Thyroid gland (tissue), 4 donors: Measurements from ENCODE around the gene ADAD2.

Experiments
- CTCF ChIP-seq, 6 experiments: fragments of 200-600 bp in 3 of 6; fragments of 450-650 bp in 3 of 6; sonication (generic) in 3 of 6; IDR thresholded peaks; one replicate each; pipeline ENCODE4 v1.5.1; 2016 to 2019; ENCODE audit warnings: antibody characterized with exemption in 6 of 6, mild to moderate bottlenecking in 2 of 6, inconsistent platforms in 1 of 6, moderate library complexity in 1 of 6
- POLR2A ChIP-seq, 2 donors: fragments of 450-650 bp; IDR thresholded peaks; one replicate each; pipeline ENCODE4 v1.6.1; 2017; ENCODE audit warnings: antibody characterized with exemption in 2 of 2, mild to moderate bottlenecking in 2 of 2, moderate library complexity in 1 of 2

GRCh38 chr16:84194018-84194417 is 3.1 kb downstream of the ADAD2 start:
- TF ChIP-seq POLR2A (IDR thresholded peaks at IDR 0.05) (no peak), CTCF (IDR thresholded peaks at IDR 0.05) (no peak)
